ENCODE results near the gene KIF17.
A peak's percentile ranks its signal among the peaks of the same experiment; 100 is the strongest.

Gene KIF17

GRCh38 chr1:20717452-20718342, at the start of gene KIF17:
Gene KIF17 (minus strand): TSS chr1:20718007. CDS start chr1:20717706, 301 bp downstream.
- no peak for TF ChIP-seq CTCF (IDR thresholded peaks at IDR 0.05; ENCODE audit: poor library complexity, severe bottlenecking)
- H3K4me3 ChIP-seq (ENCODE audit: severe bottlenecking) = peak within 1 kb of the TSS; percentile 33
- peak; percentile 65 for DNase-seq (ENCODE audit: low spot score)
- H3K36me3 ChIP-seq (ENCODE audit: low read depth) = no peaks in the 10 kb centered on the region
- no peaks in the 10 kb centered on the region for H3K9me3 ChIP-seq (ENCODE audit: severe bottlenecking)
- no peaks in the 10 kb centered on the region for H3K4me1 ChIP-seq (ENCODE audit: insufficient read depth, poor library complexity, severe bottlenecking)
- H3K27me3 ChIP-seq (ENCODE audit: insufficient read depth, poor library complexity, severe bottlenecking) = no peaks in the 10 kb centered on the region
- no peak within 1 kb of the TSS for H3K27ac ChIP-seq (ENCODE audit: poor library complexity, severe bottlenecking)
- peak; percentile 70 for ATAC-seq (ENCODE audit: low read depth)

GRCh38 chr1:20767271-20767670, 49.5 kb upstream of the KIF17 start:
- H3K36me3 ChIP-seq (ENCODE audit: low read depth) = peaks cover 100% of the 10 kb centered on the region
- TF ChIP-seq CTCF (IDR thresholded peaks at IDR 0.05; ENCODE audit: poor library complexity, severe bottlenecking) = no peak
- ATAC-seq (ENCODE audit: low read depth) = no peak
- H3K4me3 ChIP-seq (ENCODE audit: severe bottlenecking) = no peak overlapping the region
- no peak overlapping the region for H3K27ac ChIP-seq (ENCODE audit: poor library complexity, severe bottlenecking)
- H3K27me3 ChIP-seq (ENCODE audit: insufficient read depth, poor library complexity, severe bottlenecking) = no peaks in the 10 kb centered on the region
- no peak for DNase-seq (ENCODE audit: low spot score)
- no peaks in the 10 kb centered on the region for H3K4me1 ChIP-seq (ENCODE audit: insufficient read depth, poor library complexity, severe bottlenecking)
- H3K9me3 ChIP-seq (ENCODE audit: severe bottlenecking) = no peaks in the 10 kb centered on the region

- H3K9me3 ChIP-seq (ENCODE audit: severe bottlenecking) = no peaks in the 10 kb centered on the region
- no peak overlapping the region for H3K27ac ChIP-seq (ENCODE audit: poor library complexity, severe bottlenecking)
- no peak for TF ChIP-seq CTCF (IDR thresholded peaks at IDR 0.05; ENCODE audit: poor library complexity, severe bottlenecking)
- ATAC-seq (ENCODE audit: low read depth) (no peak), DNase-seq (ENCODE audit: low spot score) (no peak)
- H3K4me3 ChIP-seq (ENCODE audit: severe bottlenecking) = no peak overlapping the region
- no peaks in the 10 kb centered on the region for H3K4me1 ChIP-seq (ENCODE audit: insufficient read depth, poor library complexity, severe bottlenecking)
- H3K27me3 ChIP-seq (ENCODE audit: insufficient read depth, poor library complexity, severe bottlenecking) = no peaks in the 10 kb centered on the region
- peaks cover 100% of the 10 kb centered on the region for H3K36me3 ChIP-seq (ENCODE audit: low read depth)
Observed at GRCh38 chr1:20763417-20763816, 45.6 kb upstream of the KIF17 start.

DNA sequence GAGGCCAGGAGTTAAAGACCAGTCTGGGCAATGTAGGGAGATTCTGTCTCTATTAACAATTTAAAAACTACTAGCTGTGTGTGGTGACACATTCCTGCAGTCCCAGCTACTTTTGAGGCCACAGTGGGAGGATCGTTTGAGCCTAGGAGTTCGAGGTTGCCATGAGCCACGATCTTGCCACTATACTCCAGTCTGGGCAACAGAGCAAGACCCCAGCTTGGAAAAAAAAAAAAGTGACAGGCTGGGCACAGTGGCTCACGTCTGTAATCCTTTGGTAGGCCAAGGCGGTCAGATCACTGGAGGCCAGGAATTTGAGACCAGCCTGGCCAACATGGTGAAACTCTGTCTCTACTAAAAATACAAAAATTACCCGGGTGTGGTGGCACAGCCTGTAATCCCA, 42.5 kb upstream of the KIF17 start:
- peaks cover 100% of the 10 kb centered on the region for H3K36me3 ChIP-seq (ENCODE audit: low read depth)
- no peaks in the 10 kb centered on the region for H3K4me1 ChIP-seq (ENCODE audit: insufficient read depth, poor library complexity, severe bottlenecking)
- ATAC-seq (ENCODE audit: low read depth) (no peak), DNase-seq (ENCODE audit: low spot score) (no peak)
- no peak overlapping the region for H3K27ac ChIP-seq (ENCODE audit: poor library complexity, severe bottlenecking)
- no peak overlapping the region for H3K4me3 ChIP-seq (ENCODE audit: severe bottlenecking)
- H3K27me3 ChIP-seq (ENCODE audit: insufficient read depth, poor library complexity, severe bottlenecking) = no peaks in the 10 kb centered on the region
- no peaks in the 10 kb centered on the region for H3K9me3 ChIP-seq (ENCODE audit: severe bottlenecking)
- TF ChIP-seq CTCF (IDR thresholded peaks at IDR 0.05; ENCODE audit: poor library complexity, severe bottlenecking) = no peak

- ATAC-seq (ENCODE audit: low read depth) (peak; percentile 23; the same call in 2 of the 3 replicates), DNase-seq (ENCODE audit: low spot score) (no peak)
- Histone ChIP-seq H3K36me3 (ENCODE audit: low read depth) (peaks cover 93% of the 10 kb centered on the region), H3K27ac (ENCODE audit: poor library complexity, severe bottlenecking) (no peak overlapping the region), H3K4me3 (ENCODE audit: severe bottlenecking) (no peak overlapping the region), H3K4me1 (ENCODE audit: insufficient read depth, poor library complexity, severe bottlenecking) (no peaks in the 10 kb centered on the region), H3K27me3 (ENCODE audit: insufficient read depth, poor library complexity, severe bottlenecking) (no peaks in the 10 kb centered on the region), H3K9me3 (ENCODE audit: severe bottlenecking) (no peaks in the 10 kb centered on the region)
- no peak for TF ChIP-seq CTCF (IDR thresholded peaks at IDR 0.05; ENCODE audit: poor library complexity, severe bottlenecking)
Observed at GRCh38 chr1:20753589-20753988, 35.8 kb upstream of the KIF17 start.
